Measurements from ENCODE around the gene RANBP10. TPM values are rescaled to one million over a fixed set of nuclear protein-coding genes. Genes with fewer than 3 reads are reported as not detected.
A peak's percentile ranks its signal among the peaks of the same experiment; 100 is the strongest.

The RANBP10 gene
- total RNA-seq, 1 experiment from 2014 or later: 15.6 TPM

DNA sequence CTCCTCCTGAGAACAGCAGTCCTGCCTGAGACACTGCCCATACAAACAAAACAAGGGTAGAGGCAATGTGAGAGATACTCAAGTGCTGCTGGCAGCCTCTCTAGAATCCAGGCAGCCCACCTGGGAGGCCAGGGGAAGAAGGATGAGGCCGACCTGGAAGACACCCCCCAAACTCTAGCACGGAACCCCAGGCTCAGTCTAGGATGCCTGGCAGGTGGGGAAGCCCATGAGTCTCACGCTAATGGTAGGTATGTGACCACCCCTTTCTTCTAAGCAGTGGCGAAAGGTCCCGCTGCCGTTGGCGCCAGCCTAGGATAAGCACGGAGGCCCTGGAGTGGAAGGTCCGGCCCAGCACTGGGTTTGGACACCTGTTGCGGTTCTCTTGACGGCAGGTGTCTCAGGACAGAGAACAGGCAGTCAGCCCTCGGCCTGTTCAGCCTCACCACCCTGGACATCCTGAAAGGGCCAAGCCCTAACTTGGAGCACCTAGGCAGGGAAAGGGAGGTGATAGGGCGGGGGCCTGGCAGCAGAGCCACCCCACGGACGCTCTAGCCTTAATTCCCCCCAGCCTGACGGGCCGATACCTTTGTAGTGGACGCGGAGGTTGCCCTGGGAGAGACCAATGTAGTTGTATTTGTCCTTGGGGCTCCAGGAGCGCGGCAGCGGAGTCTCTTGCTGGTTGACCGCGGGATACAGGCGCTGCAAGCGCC, 487 bp downstream of the RANBP10 start:
- H3K18ac ChIP-seq (ENCODE audit: insufficient read length, low read depth, low read length): no peak overlapping the region
- Mint-ChIP-seq H3K4me3 (peak overlapping the region; percentile 92 to 94), H3K4me1 (peaks cover 10 to 14% of the 10 kb centered on the region in 2 experiments), H3K36me3 (ENCODE audit: insufficient read depth in 1 of 3, low read depth in 3 of 3) (peaks cover 11 to 39% (median 27%) of the 10 kb centered on the region in 3 experiments; a peak in 6 of 7 replicates), H3K9me3 (no peaks in the 10 kb centered on the region), H3K27me3 (ENCODE audit: low read depth) (no peaks in the 10 kb centered on the region), H3K27ac (peak overlapping the region in 2 of 3 experiments; percentile 79 to 95; a peak in 5 of 7 replicates)
- no peak overlapping the region for H3K56ac ChIP-seq (ENCODE audit: insufficient read length, low read depth, low read length)
- H3K79me2 ChIP-seq (ENCODE audit: insufficient read depth, low read length): peaks cover 2% of the 10 kb centered on the region; the same call in 1 of the 2 replicates
- no peak overlapping the region for H2AFZ ChIP-seq (ENCODE audit: low read length)
- H3K14ac ChIP-seq (ENCODE audit: insufficient read depth, low read length): peak overlapping the region; percentile 49; the same call in 1 of the 2 replicates
- peak overlapping the region; percentile 80 for H3K9ac ChIP-seq (ENCODE audit: extremely low read depth, insufficient read length, low read length)
- 0 out of 2 replicates have a peak, but pooled peaks cover 3% of the 10 kb centered on the region for H3K4me1 ChIP-seq (ENCODE audit: insufficient read depth, low read length)
- H3K4me2 ChIP-seq (ENCODE audit: insufficient read depth, insufficient read length, low read length): peak overlapping the region; percentile 75
- TF ChIP-seq, protein P1, sequence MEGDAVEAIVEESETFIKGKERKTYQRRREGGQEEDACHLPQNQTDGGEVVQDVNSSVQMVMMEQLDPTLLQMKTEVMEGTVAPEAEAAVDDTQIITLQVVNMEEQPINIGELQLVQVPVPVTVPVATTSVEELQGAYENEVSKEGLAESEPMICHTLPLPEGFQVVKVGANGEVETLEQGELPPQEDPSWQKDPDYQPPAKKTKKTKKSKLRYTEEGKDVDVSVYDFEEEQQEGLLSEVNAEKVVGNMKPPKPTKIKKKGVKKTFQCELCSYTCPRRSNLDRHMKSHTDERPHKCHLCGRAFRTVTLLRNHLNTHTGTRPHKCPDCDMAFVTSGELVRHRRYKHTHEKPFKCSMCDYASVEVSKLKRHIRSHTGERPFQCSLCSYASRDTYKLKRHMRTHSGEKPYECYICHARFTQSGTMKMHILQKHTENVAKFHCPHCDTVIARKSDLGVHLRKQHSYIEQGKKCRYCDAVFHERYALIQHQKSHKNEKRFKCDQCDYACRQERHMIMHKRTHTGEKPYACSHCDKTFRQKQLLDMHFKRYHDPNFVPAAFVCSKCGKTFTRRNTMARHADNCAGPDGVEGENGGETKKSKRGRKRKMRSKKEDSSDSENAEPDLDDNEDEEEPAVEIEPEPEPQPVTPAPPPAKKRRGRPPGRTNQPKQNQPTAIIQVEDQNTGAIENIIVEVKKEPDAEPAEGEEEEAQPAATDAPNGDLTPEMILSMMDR (conservative IDR thresholded peaks at IDR 0.05): no peak
- H4K8ac ChIP-seq (replicated peaks; ENCODE audit: insufficient read length, low read depth, low read length): no peak overlapping the region
- no peak for DNase-seq
- WGBS (ENCODE audit: extremely low coverage, insufficient read length, low lambda C conversion rate): no CpG with 5 or more reads among the region's 26 CpGs
- no peaks in the 10 kb centered on the region for H3K27me3 ChIP-seq (ENCODE audit: insufficient read depth, low read length)
- H3K9me3 ChIP-seq (ENCODE audit: control insufficient read depth, low read depth, low read length): no peaks in the 10 kb centered on the region
- peaks cover 7% of the 10 kb centered on the region for H3K23me2 ChIP-seq (ENCODE audit: insufficient read length, low read depth, low read length, poor library complexity, severe bottlenecking)
- H4K91ac ChIP-seq (ENCODE audit: insufficient read length, low read depth, low read length): no peak overlapping the region
- no peak overlapping the region for H2BK12ac ChIP-seq (ENCODE audit: insufficient read length, low read depth, low read length)
- H3K27ac ChIP-seq (ENCODE audit: insufficient read length, low read depth, low read length): no peak overlapping the region
- peaks cover 3% of the 10 kb centered on the region for H3K79me1 ChIP-seq (ENCODE audit: insufficient read depth, low read depth, low read length, poor library complexity, severe bottlenecking)
- H3K4ac ChIP-seq (ENCODE audit: low read depth, low read length): no peak overlapping the region
- H2BK20ac ChIP-seq (ENCODE audit: low read depth, low read length, poor library complexity, severe bottlenecking): no peak overlapping the region
- no peak overlapping the region for H2BK15ac ChIP-seq (ENCODE audit: low read depth, low read length)
- no peak overlapping the region for H4K5ac ChIP-seq (ENCODE audit: insufficient read length, low read depth, low read length)
- no peak overlapping the region for H2BK120ac ChIP-seq (ENCODE audit: low read depth, low read length, poor library complexity, severe bottlenecking)
- H3K23ac ChIP-seq (ENCODE audit: insufficient read length, low read depth, low read length): no peak overlapping the region
- no peaks in the 10 kb centered on the region for H4K20me1 ChIP-seq (ENCODE audit: control insufficient read depth, insufficient read depth, insufficient read length)
- no peak overlapping the region for H2BK5ac ChIP-seq (ENCODE audit: insufficient read length, low read length)
- H2AK5ac ChIP-seq (ENCODE audit: insufficient read length, low read length): no peak overlapping the region
- H3T11ph ChIP-seq (ENCODE audit: low read length): no peak overlapping the region
